ENCODE measurements around the gene CFAP92.

GRCh38 chr3:129003578-129004112, 9.8 kb upstream of the CFAP92 start:
- TF ChIP-seq CTCF (IDR thresholded peaks at IDR 0.05 in 8 of 11, conservative IDR thresholded peaks at IDR 0.05 in 3 of 11) (peak in 3 of 11 experiments; percentile 13 to 42 (median 26)), POLR2AphosphoS5 (IDR thresholded peaks at IDR 0.05) (peak in 1 of 3 donors; percentile 17)

Measured in spleen (tissue), 7 donors.